Measurements from ENCODE around the gene RNF157.

DNA sequence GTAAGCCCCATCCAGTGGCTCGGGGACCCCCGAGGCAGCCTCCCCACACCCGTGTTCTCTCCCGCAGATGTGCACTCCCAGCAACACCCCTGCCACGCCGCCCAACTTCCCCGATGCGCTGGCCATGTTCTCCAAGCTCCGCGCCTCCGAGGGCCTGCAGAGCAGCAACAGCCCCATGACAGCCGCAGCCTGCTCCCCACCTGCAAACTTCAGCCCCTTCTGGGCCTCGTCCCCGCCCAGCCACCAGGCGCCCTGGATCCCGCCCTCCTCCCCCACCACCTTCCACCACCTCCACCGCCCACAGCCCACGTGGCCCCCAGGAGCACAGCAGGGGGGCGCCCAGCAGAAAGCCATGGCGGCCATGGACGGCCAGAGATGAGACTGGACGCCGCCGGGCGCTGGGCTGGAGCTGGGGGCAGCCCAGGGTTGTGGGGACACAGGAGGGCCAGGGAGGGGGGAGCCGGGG lies 29.9 kb upstream of the RNF157 start:
- TF ChIP-seq NFRKB (IDR thresholded peaks at IDR 0.05), result no peak
- TF ChIP-seq FOXK2 (IDR thresholded peaks at IDR 0.05), result no peak
- TF ChIP-seq ELF4 (IDR thresholded peaks at IDR 0.05), result no peak
- TF ChIP-seq HDGF (IDR thresholded peaks at IDR 0.05; ENCODE audit: borderline replicate concordance), result no peak
- TF ChIP-seq FOXM1 (IDR thresholded peaks at IDR 0.05; ENCODE audit: borderline replicate concordance), result no peak
- TF ChIP-seq SP1 (IDR thresholded peaks at IDR 0.05), result no peak
- no peak for TF ChIP-seq FOXA1 (IDR thresholded peaks at IDR 0.05)
- no peak for TF ChIP-seq BHLHE40 (IDR thresholded peaks at IDR 0.05; ENCODE audit: borderline replicate concordance)

All from HEK293T (cell line).